Breast epithelium (tissue), 3 donors: ENCODE data around the gene MS4A8.

ENCODE experiments used
- CTCF ChIP-seq, 3 donors: fragments of 450-650 bp; IDR thresholded peaks; one replicate each; pipeline ENCODE4 v1.5.1; 2016 to 2017; ENCODE audit warnings: antibody characterized with exemption in 3 of 3, mild to moderate bottlenecking in 3 of 3, moderate library complexity in 3 of 3
- POLR2A ChIP-seq: fragments of 450-650 bp; IDR thresholded peaks from one replicate; pipeline ENCODE4 v1.6.1; 2016; ENCODE audit warnings: antibody characterized with exemption, mild to moderate bottlenecking, moderate library complexity
- POLR2AphosphoS5 ChIP-seq, 3 donors: sonication (generic); formaldehyde crosslinking; IDR thresholded peaks; one replicate each; pipeline ENCODE4 v1.6.1; 2017; ENCODE audit warnings: antibody characterized with exemption in 3 of 3

GRCh38 chr11:60718524-60719316 is 19.3 kb downstream of the MS4A8 start:
- TF ChIP-seq CTCF (IDR thresholded peaks at IDR 0.05) (no peak), POLR2AphosphoS5 (IDR thresholded peaks at IDR 0.05) (no peak), POLR2A (no peak)
